B cell (primary cell): ENCODE results near the gene TP53BP1. TPM values are rescaled to one million over a fixed set of nuclear protein-coding genes. Genes with fewer than 3 reads are reported as not detected.
A peak's percentile ranks its signal among the peaks of the same experiment; 100 is the strongest.

Experiments
- ATAC-seq: fragments of 200-7000 bp; cut with Tn5 transposase; one replicate; pipeline ENCODE4 v1.10.0; 2021; ENCODE audit warnings: low read depth, mild to moderate bottlenecking, moderate number of reproducible peaks, moderate library complexity
- CTCF ChIA-PET: fragments of 350-600 bp; sonication (Branson Sonifier 250); formaldehyde crosslinking; loops from one replicate; lab custom pipeline; 2021; ENCODE audit warnings: antibody characterized with exemption, inconsistent platforms; lab: Charles Lee
- POLR2A ChIA-PET: fragments of 350-600 bp; sonication (Branson Sonifier 250); formaldehyde crosslinking; loops from one replicate; lab custom pipeline; 2021; ENCODE audit warnings: antibody characterized with exemption; lab: Charles Lee
- DNase-seq: peaks from one replicate; pipeline ENCODE4 v3.0.0; 2013
- H2AFZ ChIP-seq: 2 replicates; pipeline ENCODE4 v1.6.1; 2012; ENCODE audit warnings: mild to moderate bottlenecking, low read depth, low read length; ENCODE audit not compliant: insufficient read depth, poor library complexity, severe bottlenecking
- H3K27ac ChIP-seq, 2 donors: 1 replicate in 1 of 2; 2 replicates in 1 of 2; pipeline ENCODE4 v1.5.1; 2012 to 2013; ENCODE audit warnings: low read length in 2 of 2, mild to moderate bottlenecking in 2 of 2, moderate library complexity in 1 of 2
- H3K27me3 ChIP-seq, 4 experiments: fragments of 200-600 bp in 1 of 4; sonication (generic) in 1 of 4; replicated peaks in 1 of 4; 1 replicate in 2 of 4; 2 replicates in 2 of 4; pipeline versions ENCODE4 v1.6.1 to v1.7.0; 2013 to 2016; ENCODE audit warnings: low read length in 3 of 4, mild to moderate bottlenecking in 2 of 4, mixed read lengths in 1 of 4, moderate library complexity in 1 of 4; ENCODE audit not compliant: insufficient read depth in 4 of 4, control insufficient read depth in 3 of 4; ENCODE audit errors: control extremely low read depth in 1 of 4
- H3K36me3 ChIP-seq, 2 experiments: replicated peaks in 1 of 2; 1 replicate in 1 of 2; 2 replicates in 1 of 2; pipeline versions ENCODE4 v1.6.1 to v1.7.1; 2013; ENCODE audit warnings: low read length in 1 of 2; ENCODE audit not compliant: insufficient read depth in 2 of 2, control insufficient read depth in 1 of 2; ENCODE audit errors: control extremely low read depth in 1 of 2, extremely low read depth in 1 of 2
- H3K4me1 ChIP-seq, 2 donors: fragments of 200-600 bp in 1 of 2; sonication (generic) in 1 of 2; 1 replicate in 1 of 2; 2 replicates in 1 of 2; pipeline versions ENCODE4 v1.5.1 to v1.6.1; 2013 to 2017; ENCODE audit warnings: low read length in 2 of 2; ENCODE audit not compliant: control insufficient read depth in 2 of 2, insufficient read depth in 2 of 2
- H3K4me2 ChIP-seq: replicated peaks from 2 replicates; pipeline ENCODE3; 2012; ENCODE audit warnings: mild to moderate bottlenecking, low read depth, low read length; ENCODE audit not compliant: poor library complexity, severe bottlenecking
- H3K4me3 ChIP-seq, 5 experiments: fragments of 200-600 bp in 1 of 5; sonication (generic) in 1 of 5; 1 replicate in 3 of 5; 2 replicates in 2 of 5; pipeline versions ENCODE4 v1.5.1 to v1.7.0; 2011 to 2016; ENCODE audit warnings: low read length in 4 of 5, mild to moderate bottlenecking in 4 of 5, low read depth in 2 of 5, control low read depth in 1 of 5, moderate library complexity in 1 of 5; ENCODE audit not compliant: insufficient read depth in 1 of 5; ENCODE audit errors: control extremely low read depth in 1 of 5, extremely low read depth in 1 of 5
- H3K79me2 ChIP-seq: fragments of 200-600 bp; sonication (generic); one replicate; pipeline ENCODE4 v1.6.0; 2016; ENCODE audit warnings: low read length; ENCODE audit not compliant: control insufficient read depth, insufficient read depth
- H3K9ac ChIP-seq: fragments of 200-600 bp; sonication (generic); 2 replicates; pipeline ENCODE4 v1.6.1; 2017; ENCODE audit warnings: mild to moderate bottlenecking, low read length, moderate library complexity
- H3K9me3 ChIP-seq, 3 donors: one replicate each; pipeline versions ENCODE4 v1.6.1 to v1.7.1; 2013; ENCODE audit warnings: low read length in 2 of 3; ENCODE audit not compliant: control insufficient read depth in 2 of 3, insufficient read depth in 1 of 3; ENCODE audit errors: control extremely low read depth in 1 of 3
- H4K20me1 ChIP-seq: 2 replicates; pipeline ENCODE4 v1.6.0; 2012; ENCODE audit warnings: mild to moderate bottlenecking, low read length; ENCODE audit not compliant: insufficient read depth, control insufficient read depth, poor library complexity, severe bottlenecking
- H3K27ac Mint-ChIP-seq: one replicate; pipeline ENCODE4 v1.8.0; 2021; ENCODE audit warnings: mixed read lengths
- H3K27me3 Mint-ChIP-seq: one replicate; pipeline ENCODE4 v1.8.0; 2021; ENCODE audit warnings: mixed read lengths
- H3K4me1 Mint-ChIP-seq: one replicate; pipeline ENCODE4 v1.8.0; 2021; ENCODE audit warnings: mixed read lengths
- H3K4me3 Mint-ChIP-seq: one replicate; pipeline ENCODE4 v1.8.0; 2021; ENCODE audit warnings: mixed read lengths
- H3K9me3 Mint-ChIP-seq: one replicate; pipeline ENCODE4 v1.8.0; 2022; ENCODE audit warnings: mixed read lengths; ENCODE audit not compliant: insufficient read depth
- CTCF ChIP-seq: fragments of 200-600 bp; IDR thresholded peaks from one replicate; pipeline ENCODE4 v1.8.0; 2022; ENCODE audit warnings: antibody characterized with exemption, mild to moderate bottlenecking
- EZH2 ChIP-seq: IDR thresholded peaks from 2 replicates; pipeline ENCODE4 v1.6.1; 2012; ENCODE audit warnings: borderline replicate concordance, low read depth, mild to moderate bottlenecking, moderate library complexity, low read length; ENCODE audit not compliant: insufficient read depth, poor library complexity, severe bottlenecking
- WGBS: methylation state at CpG from one replicate; pipeline ENCODE4 v1.1.5; 2013; ENCODE audit warnings: missing lambda C conversion rate; ENCODE audit not compliant: insufficient coverage; 5-methylcytosine and 5-hydroxymethylcytosine counted together
- intact Hi-C: fragments of 100-400 bp; cut with micrococcal nuclease; formaldehyde crosslinking; loops from one replicate; pipeline ENCODE4 v1.10.0; 2022
- polyA plus RNA-seq: library from polyadenylated mRNA; depleted of rRNA; stranded (reverse); fragments of >200 nt; gene quantifications from 2 replicates; pipeline ENCODE4 v1.2.3, GENCODE V29; 2012
- total RNA-seq, 2 donors: library from RNA; stranded (reverse); fragments of 120-200 nt in 1 of 2; gene quantifications; 1 replicate in 1 of 2; 2 replicates in 1 of 2; pipeline versions ENCODE4 v1.2.3 to v1.2.4, GENCODE V29; 2013 to 2022

The TP53BP1 gene
- total and polyA plus RNA-seq, 2 donors (not counting 1 experiment from before 2014, with no cell fraction given) = 13.1 to 70.5 TPM

GRCh38 chr15:43510200-43511011 lies 17.4 kb upstream of the TP53BP1 start:
- H3K4me3 Mint-ChIP-seq = peak overlapping the region; percentile 99
- CTCF ChIA-PET = interaction anchor here (1.0 to 6.6 kb wide), 4 partner anchors 9 to 140 kb away, joined by 4 to 97 read pairs (median 33); partner anchors contain the start of genes TP53BP1, TUBGCP4 and ZSCAN29
- 1% methylated on average over 34 of the region's 41 CpGs for whole genome bisulfite sequencing
- peaks cover 10 to 16% of the 10 kb centered on the region in 2 donors for H3K4me1 ChIP-seq
- H3K4me2 ChIP-seq = peak overlapping the region; percentile 92
- H3K27ac ChIP-seq = peak overlapping the region; percentile 61 to 71
- H3K9me3 Mint-ChIP-seq = no peaks in the 10 kb centered on the region
- peak overlapping the region; percentile 78 for H3K9ac ChIP-seq
- TF ChIP-seq CTCF (peak; percentile 12), EZH2 (no peak)
- POLR2A ChIA-PET = interaction anchor here (0.6 to 1.4 kb wide), 7 partner anchors 16 to 1168 kb away, joined by 3 to 13 read pairs (median 5); partner anchors contain the start of genes ELL3 and TP53BP1
- peak; percentile 99 for DNase-seq
- peak overlapping the region; percentile 70 to 98 (median 72) for H3K4me3 ChIP-seq
- no peaks in the 10 kb centered on the region for H3K36me3 ChIP-seq
- peaks cover 18% of the 10 kb centered on the region for H3K27me3 Mint-ChIP-seq
- H4K20me1 ChIP-seq = no peaks in the 10 kb centered on the region
- H3K4me1 Mint-ChIP-seq = peaks cover 17% of the 10 kb centered on the region
- peaks cover 0 to 16% (median 5%) of the 10 kb centered on the region in 4 experiments for H3K27me3 ChIP-seq
- no peaks in the 10 kb centered on the region for H3K9me3 ChIP-seq
- intact Hi-C loops = loop anchor here (1.0 to 10.0 kb wide), 7 partner anchors 17 to 1027 kb away; partner anchors contain the start of genes CCNDBP1, EIF3J, GOLM2 and LCMT2
- peak; percentile 96 for ATAC-seq
- peak overlapping the region; percentile 96 for H2AFZ ChIP-seq
- H3K79me2 ChIP-seq = no peaks in the 10 kb centered on the region
- H3K27ac Mint-ChIP-seq = peak overlapping the region; percentile 98
